ENCODE data around the gene TRDN.

DNA sequence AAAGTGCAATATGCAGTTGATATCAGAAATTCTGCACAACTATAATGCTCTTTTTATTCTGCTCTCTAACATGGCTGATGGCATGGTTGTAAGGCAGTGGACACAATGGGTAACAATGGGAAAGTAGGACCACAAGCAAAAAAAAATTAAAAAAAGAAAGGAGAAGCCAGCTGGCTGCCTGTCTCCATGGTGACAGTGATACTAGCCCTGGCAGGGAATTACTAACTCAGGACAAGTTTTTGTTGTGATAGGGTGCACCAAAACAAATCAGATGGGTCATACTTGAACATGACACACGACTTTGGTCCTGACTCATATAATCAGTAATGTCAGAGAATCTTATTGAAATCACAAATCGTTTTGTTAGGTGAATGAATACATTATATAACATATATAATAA lies 169.4 kb downstream of the TRDN start:
- TF ChIP-seq, protein P1, sequence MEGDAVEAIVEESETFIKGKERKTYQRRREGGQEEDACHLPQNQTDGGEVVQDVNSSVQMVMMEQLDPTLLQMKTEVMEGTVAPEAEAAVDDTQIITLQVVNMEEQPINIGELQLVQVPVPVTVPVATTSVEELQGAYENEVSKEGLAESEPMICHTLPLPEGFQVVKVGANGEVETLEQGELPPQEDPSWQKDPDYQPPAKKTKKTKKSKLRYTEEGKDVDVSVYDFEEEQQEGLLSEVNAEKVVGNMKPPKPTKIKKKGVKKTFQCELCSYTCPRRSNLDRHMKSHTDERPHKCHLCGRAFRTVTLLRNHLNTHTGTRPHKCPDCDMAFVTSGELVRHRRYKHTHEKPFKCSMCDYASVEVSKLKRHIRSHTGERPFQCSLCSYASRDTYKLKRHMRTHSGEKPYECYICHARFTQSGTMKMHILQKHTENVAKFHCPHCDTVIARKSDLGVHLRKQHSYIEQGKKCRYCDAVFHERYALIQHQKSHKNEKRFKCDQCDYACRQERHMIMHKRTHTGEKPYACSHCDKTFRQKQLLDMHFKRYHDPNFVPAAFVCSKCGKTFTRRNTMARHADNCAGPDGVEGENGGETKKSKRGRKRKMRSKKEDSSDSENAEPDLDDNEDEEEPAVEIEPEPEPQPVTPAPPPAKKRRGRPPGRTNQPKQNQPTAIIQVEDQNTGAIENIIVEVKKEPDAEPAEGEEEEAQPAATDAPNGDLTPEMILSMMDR (IDR thresholded peaks at IDR 0.05): no peak
- TF ChIP-seq POLR2A (IDR thresholded peaks at IDR 0.05): no peak

All from esophagus squamous epithelium (tissue), 4 donors.